Endodermal cell (in vitro differentiated cells): ENCODE results near the gene ATP2B3. TPM values are rescaled to one million over a fixed set of nuclear protein-coding genes. Genes with fewer than 3 reads are reported as not detected.

ENCODE experiments used
- DNase-seq: peaks from one replicate; pipeline ENCODE4 v3.0.0-alpha.2; 2017
- H3K27ac ChIP-seq: 2 replicates; pipeline ENCODE4 v1.5.1; 2013; ENCODE audit warnings: mild to moderate bottlenecking, low read depth, low read length, moderate library complexity
- H3K27me3 ChIP-seq: 2 replicates; pipeline ENCODE4 v1.6.1; 2013; ENCODE audit warnings: mild to moderate bottlenecking, low read length, moderate library complexity; ENCODE audit not compliant: insufficient read depth, control insufficient read depth, poor library complexity, severe bottlenecking
- H3K36me3 ChIP-seq: 2 replicates; pipeline ENCODE4 v1.7.0; 2013; ENCODE audit warnings: mild to moderate bottlenecking, low read length, moderate library complexity; ENCODE audit not compliant: control insufficient read depth, insufficient read depth
- H3K4me1 ChIP-seq: one replicate; pipeline ENCODE4 v1.7.0; 2013; ENCODE audit warnings: low read length; ENCODE audit not compliant: control insufficient read depth, insufficient read depth
- H3K4me3 ChIP-seq: 2 replicates; pipeline ENCODE4 v1.5.1; 2013; ENCODE audit warnings: mild to moderate bottlenecking, low read length, moderate library complexity
- H3K9ac ChIP-seq: 2 replicates; pipeline ENCODE4 v1.6.1; 2013; ENCODE audit warnings: mild to moderate bottlenecking, low read length, moderate library complexity; ENCODE audit not compliant: poor library complexity, severe bottlenecking; ENCODE audit errors: extremely low read depth
- H3K9me3 ChIP-seq: 2 replicates; pipeline ENCODE4 v1.6.1; 2013; ENCODE audit warnings: mild to moderate bottlenecking, low read length, moderate library complexity; ENCODE audit not compliant: control insufficient read depth
- H3K27ac Mint-ChIP-seq: 2 replicates; pipeline ENCODE4 v1.8.0; 2020; ENCODE audit warnings: mixed read lengths
- H3K27me3 Mint-ChIP-seq: 2 replicates; pipeline ENCODE4 v1.8.0; 2021; ENCODE audit warnings: mild to moderate bottlenecking, mixed read lengths; ENCODE audit not compliant: insufficient read depth
- H3K36me3 Mint-ChIP-seq: 2 replicates; pipeline ENCODE4 v1.8.0; 2020; ENCODE audit warnings: low read depth, mixed read lengths
- H3K4me1 Mint-ChIP-seq: 2 replicates; pipeline ENCODE4 v1.8.0; 2020; ENCODE audit warnings: mixed read lengths
- H3K4me3 Mint-ChIP-seq: 2 replicates; pipeline ENCODE4 v1.8.0; 2020; ENCODE audit warnings: mild to moderate bottlenecking, moderate library complexity, mixed read lengths
- H3K9me3 Mint-ChIP-seq: 2 replicates; pipeline ENCODE4 v1.8.0; 2020; ENCODE audit warnings: mild to moderate bottlenecking, mixed read lengths
- CTCF ChIP-seq: fragments of 200-600 bp; sonication (generic); conservative IDR thresholded peaks from 2 replicates; pipeline ENCODE4 v1.5.0; 2021; ENCODE audit warnings: antibody characterized with exemption, mild to moderate bottlenecking
- WGBS, 2 experiments: methylation state at CpG; one replicate each; pipeline versions ENCODE4 v1.1.5 to v1.1.7; 2013; ENCODE audit warnings: missing lambda C conversion rate in 2 of 2, mixed read lengths in 1 of 2; ENCODE audit not compliant: insufficient coverage in 1 of 2, insufficient read length in 1 of 2; 5-methylcytosine and 5-hydroxymethylcytosine counted together
- total RNA-seq, 2 donors: library from RNA; stranded (reverse); fragmentation: NEBNext Ultra II Directional in 1 of 2; extraction: Animal tissue kit (Norgen Biotek cat#: 25700) in 1 of 2; gene quantifications; 2 replicates in 1 of 2; 3 replicates in 1 of 2; pipeline ENCODE4 v1.2.1, GENCODE V29; 2021

The ATP2B3 gene
- total RNA-seq, 2 donors from 2014 or later = not detected

- H3K27ac ChIP-seq = no peak overlapping the region
- no peaks in the 10 kb centered on the region for H3K9me3 ChIP-seq
- Mint-ChIP-seq H3K36me3 (peaks cover 23% of the 10 kb centered on the region), H3K27ac (no peak overlapping the region), H3K4me3 (no peak overlapping the region), H3K27me3 (peaks cover 2% of the 10 kb centered on the region), H3K4me1 (no peaks in the 10 kb centered on the region), H3K9me3 (peaks cover 79% of the 10 kb centered on the region)
- H3K9ac ChIP-seq = no peak overlapping the region
- no peaks in the 10 kb centered on the region for H3K36me3 ChIP-seq
- H3K4me1 ChIP-seq = no peaks in the 10 kb centered on the region
- no peaks in the 10 kb centered on the region for H3K27me3 ChIP-seq
- WGBS, 2 experiments = 92 to 96% methylated on average over 12 to 21 of the region's 21 CpGs
- no peak for TF ChIP-seq CTCF
- no peak overlapping the region for H3K4me3 ChIP-seq
- DNase-seq = no peak
These were observed 78.7 kb downstream of the ATP2B3 start for GRCh38 chrX:153595859-153596857.

GRCh38 chrX:153596981-153597750 lies 79.7 kb downstream of the ATP2B3 start:
- no peak overlapping the region for H3K27ac Mint-ChIP-seq
- WGBS, 2 experiments = 96 to 100% methylated on average over 2 to 6 of the region's 6 CpGs
- no peaks in the 10 kb centered on the region for H3K4me1 Mint-ChIP-seq
- H3K9me3 Mint-ChIP-seq = peaks cover 77% of the 10 kb centered on the region
- Histone ChIP-seq H3K27ac (no peak overlapping the region), H3K4me3 (no peak overlapping the region), H3K9ac (no peak overlapping the region), H3K4me1 (no peaks in the 10 kb centered on the region), H3K9me3 (no peaks in the 10 kb centered on the region), H3K36me3 (no peaks in the 10 kb centered on the region), H3K27me3 (no peaks in the 10 kb centered on the region)
- H3K4me3 Mint-ChIP-seq = peak overlapping the region; percentile 69
- no peak for DNase-seq
- no peak for TF ChIP-seq CTCF
- peaks cover 2% of the 10 kb centered on the region for H3K27me3 Mint-ChIP-seq
- peaks cover 23% of the 10 kb centered on the region for H3K36me3 Mint-ChIP-seq

DNA sequence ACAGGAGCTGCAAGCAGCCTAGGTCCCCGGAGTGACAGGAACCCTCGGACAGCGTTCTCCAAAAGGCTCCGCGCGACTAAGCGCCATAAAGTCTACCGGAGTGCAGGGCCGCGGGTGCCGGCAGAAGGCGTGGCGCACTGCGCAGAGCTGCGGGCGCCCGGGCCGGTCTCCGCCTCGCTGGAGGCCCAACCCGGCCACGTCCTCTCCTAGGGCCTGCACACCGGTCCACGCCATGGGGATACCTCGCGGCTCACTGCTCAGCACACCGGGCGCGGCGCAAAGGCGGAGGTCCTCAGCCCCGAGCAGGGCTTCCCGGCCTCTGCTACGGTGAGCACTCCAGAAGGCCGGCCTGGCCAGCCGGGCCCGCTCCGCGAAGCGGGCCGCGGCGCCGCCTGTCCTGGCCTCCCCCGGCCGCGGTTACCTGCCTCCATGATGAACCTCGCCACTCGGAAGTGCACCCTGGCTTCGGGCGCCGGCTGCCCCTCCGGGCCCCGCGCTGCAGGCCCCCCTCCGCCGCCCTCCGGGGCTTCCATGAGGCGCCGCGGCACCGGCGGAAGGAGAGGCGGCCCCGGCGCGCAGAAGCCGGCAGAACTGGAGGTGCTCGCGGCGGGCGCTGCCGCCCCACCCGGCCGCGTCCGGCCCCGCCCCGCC lies 81.2 kb downstream of the ATP2B3 start, which contains the start of gene CCNQ:
Gene CCNQ (minus strand): TSS at position 599 of the 651 bp plus-strand sequence. CDS start 66 bp downstream, at position 533.
- Mint-ChIP-seq H3K9me3 (peaks cover 76% of the 10 kb centered on the region), H3K4me1 (no peaks in the 10 kb centered on the region), H3K36me3 (peaks cover 13% of the 10 kb centered on the region), H3K27me3 (peaks cover 2% of the 10 kb centered on the region), H3K27ac (no peak within 1 kb of the TSS), H3K4me3 (peak within 1 kb of the TSS; percentile 69)
- Histone ChIP-seq H3K9me3 (no peaks in the 10 kb centered on the region), H3K9ac (peak within 1 kb of the TSS; percentile 66), H3K36me3 (no peaks in the 10 kb centered on the region), H3K27ac (no peak within 1 kb of the TSS), H3K27me3 (no peaks in the 10 kb centered on the region), H3K4me1 (no peaks in the 10 kb centered on the region), H3K4me3 (peak within 1 kb of the TSS; percentile 85)
- WGBS, 2 experiments = 0% methylated on average over 56 of the region's 79 CpGs; no CpG with 5 or more reads in 1 of the 2 experiments
- DNase-seq = peak; percentile 61
- no peak for TF ChIP-seq CTCF
